Sigmoid colon (tissue), 4 donors: Measurements from ENCODE around the gene TNFRSF14.
"Not testable (repeated sequence)": the region's sequence is repeated elsewhere in the genome, so short reads cannot be mapped to it uniquely, and the experiment has no call there.

ENCODE experiments used
- EP300 ChIP-seq, 4 donors: sonication (generic); formaldehyde crosslinking; IDR thresholded peaks; one replicate each; pipeline ENCODE4 v1.6.1; 2017; ENCODE audit warnings: antibody characterized with exemption in 4 of 4
- POLR2A ChIP-seq, 2 donors: fragments of 450-650 bp; IDR thresholded peaks; one replicate each; pipeline ENCODE4 v1.6.1; 2016; ENCODE audit warnings: antibody characterized with exemption in 2 of 2, mild to moderate bottlenecking in 2 of 2, moderate library complexity in 2 of 2
- POLR2AphosphoS5 ChIP-seq, 4 donors: sonication (generic); formaldehyde crosslinking; IDR thresholded peaks; one replicate each; pipeline ENCODE4 v1.6.1; 2017; ENCODE audit warnings: antibody characterized with exemption in 4 of 4
- TF ChIP-seq, protein P1 (sequence below), 4 experiments: fragments of 450-650 bp in 3 of 4; fragments of 200-600 bp in 1 of 4; IDR thresholded peaks; one replicate each; pipeline ENCODE4 v1.5.1; 2016 to 2019; ENCODE audit warnings: antibody characterized with exemption in 4 of 4, mild to moderate bottlenecking in 3 of 4, moderate library complexity in 2 of 4

DNA sequence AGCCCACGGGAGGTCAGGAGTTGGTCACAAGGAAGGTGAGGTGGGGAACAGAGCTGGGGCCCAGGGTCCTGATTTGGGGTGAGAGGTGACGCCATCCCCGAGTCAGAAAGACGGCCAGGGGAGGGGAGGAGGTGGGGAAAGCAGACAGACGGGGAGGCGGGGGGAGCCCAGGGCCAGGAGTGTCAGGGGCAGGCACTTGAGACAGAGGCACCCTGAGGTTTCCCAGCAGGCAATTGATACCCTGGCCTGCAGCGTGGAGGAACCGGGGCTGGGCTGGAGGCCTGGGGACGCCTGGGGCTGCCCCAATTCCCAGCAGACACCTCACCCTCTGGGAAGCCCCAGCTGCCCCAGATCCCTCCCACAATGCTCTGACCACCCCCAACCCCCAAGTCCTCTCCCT lies 3.1 kb upstream of the TNFRSF14 start:
- TF ChIP-seq, protein P1, sequence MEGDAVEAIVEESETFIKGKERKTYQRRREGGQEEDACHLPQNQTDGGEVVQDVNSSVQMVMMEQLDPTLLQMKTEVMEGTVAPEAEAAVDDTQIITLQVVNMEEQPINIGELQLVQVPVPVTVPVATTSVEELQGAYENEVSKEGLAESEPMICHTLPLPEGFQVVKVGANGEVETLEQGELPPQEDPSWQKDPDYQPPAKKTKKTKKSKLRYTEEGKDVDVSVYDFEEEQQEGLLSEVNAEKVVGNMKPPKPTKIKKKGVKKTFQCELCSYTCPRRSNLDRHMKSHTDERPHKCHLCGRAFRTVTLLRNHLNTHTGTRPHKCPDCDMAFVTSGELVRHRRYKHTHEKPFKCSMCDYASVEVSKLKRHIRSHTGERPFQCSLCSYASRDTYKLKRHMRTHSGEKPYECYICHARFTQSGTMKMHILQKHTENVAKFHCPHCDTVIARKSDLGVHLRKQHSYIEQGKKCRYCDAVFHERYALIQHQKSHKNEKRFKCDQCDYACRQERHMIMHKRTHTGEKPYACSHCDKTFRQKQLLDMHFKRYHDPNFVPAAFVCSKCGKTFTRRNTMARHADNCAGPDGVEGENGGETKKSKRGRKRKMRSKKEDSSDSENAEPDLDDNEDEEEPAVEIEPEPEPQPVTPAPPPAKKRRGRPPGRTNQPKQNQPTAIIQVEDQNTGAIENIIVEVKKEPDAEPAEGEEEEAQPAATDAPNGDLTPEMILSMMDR (IDR thresholded peaks at IDR 0.05), result not testable (repeated sequence)
- not testable (repeated sequence) for TF ChIP-seq POLR2A, EP300, POLR2AphosphoS5 (IDR thresholded peaks at IDR 0.05)
